ELF-1 (cell line): ENCODE results near the gene BCOR.
A peak's percentile ranks its signal among the peaks of the same experiment; 100 is the strongest.

Experiments
- DNase-seq: peaks from one replicate; pipeline ENCODE4 v3.0.0-alpha.2; 2016; ENCODE audit warnings: low read depth, low spot score

The BCOR gene

DNA sequence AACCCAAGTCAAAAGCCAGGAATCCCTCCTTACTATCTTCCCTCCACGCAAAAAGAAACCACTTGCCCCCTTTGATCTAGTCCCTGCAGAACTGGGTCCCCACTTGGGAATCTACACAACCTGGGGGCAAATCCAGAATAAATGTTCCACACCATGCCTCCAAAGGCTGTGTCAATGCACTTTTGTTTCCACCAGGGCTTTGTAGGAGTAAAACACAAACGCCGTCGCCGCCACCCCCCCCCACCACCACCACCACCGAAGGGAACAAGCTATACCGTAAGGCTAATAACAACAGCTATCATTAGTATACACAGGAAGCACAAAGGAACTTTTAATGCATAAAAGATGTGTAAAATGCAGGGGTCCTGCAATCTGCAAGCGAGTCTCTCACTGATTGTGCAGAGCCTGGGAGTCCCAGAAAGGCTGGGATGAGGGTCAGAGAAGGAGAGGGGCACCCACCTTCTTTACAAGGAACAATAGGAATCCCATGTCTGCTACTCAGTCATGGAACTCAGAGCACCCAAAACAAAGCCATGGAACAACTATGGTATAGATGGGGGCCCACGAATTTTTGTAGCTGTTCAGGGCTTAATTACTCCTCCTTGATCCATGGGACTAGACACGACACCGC lies 13.2 kb downstream of the BCOR start:
- no peak for DNase-seq

- no peak for DNase-seq
Measured at GRCh38 chrX:40083979-40084359, 13.8 kb downstream of the BCOR start.

GRCh38 chrX:40083120-40083978 lies 14.4 kb downstream of the BCOR start:
- peak; percentile 49 for DNase-seq

DNA sequence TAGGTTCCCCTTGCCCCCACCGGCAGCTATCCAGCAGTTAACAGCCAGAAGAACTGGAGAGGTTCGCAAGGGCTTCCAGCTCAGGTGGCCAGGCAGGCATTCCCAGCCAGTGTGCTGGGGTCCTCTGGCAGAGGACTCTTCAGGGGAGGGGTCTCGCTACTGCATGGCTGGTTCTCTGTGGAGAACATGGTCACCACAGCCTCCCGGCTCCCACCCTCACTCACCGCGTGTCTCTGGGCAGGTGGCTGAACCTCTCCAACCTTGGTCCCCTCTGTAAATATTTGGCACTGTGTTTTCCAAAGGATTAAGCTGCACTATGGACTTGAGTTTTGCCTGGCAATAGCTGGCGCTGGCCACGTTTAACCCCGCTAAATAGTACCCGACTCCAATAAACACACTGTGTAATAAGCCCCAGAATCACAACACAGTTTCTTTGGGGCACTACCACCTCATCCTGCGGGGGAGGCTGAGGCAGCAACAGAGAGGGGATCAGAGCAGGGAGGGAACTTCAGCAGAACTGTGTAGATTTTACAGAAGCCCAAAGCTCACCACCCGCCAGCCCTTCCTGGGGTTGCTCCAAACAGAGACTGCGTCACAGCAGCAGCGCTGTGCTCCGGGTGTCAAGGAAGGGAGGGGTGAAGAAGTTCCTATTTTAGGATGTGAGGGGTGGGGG lies 15.2 kb downstream of the BCOR start:
- DNase-seq: no peak

DNA sequence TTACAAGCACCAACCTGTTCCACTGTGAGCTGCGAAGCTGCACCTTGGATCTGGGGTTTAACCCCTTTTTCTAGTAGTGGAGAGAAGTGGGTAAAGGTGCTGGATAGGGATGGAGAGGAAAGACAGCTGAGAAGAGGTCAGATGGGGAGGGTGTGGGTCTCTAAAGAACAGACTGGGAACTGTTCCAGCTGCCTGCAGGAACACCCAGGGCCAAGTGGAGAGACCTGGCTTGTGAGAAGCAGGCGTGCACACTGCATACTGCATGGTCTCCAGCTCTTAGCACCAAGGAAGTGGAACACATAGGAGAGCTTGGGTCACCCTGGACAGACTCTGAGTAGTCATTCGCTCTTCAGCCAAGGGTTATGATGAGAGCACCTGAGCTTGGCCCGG lies 16.1 kb downstream of the BCOR start:
- no peak for DNase-seq

DNA sequence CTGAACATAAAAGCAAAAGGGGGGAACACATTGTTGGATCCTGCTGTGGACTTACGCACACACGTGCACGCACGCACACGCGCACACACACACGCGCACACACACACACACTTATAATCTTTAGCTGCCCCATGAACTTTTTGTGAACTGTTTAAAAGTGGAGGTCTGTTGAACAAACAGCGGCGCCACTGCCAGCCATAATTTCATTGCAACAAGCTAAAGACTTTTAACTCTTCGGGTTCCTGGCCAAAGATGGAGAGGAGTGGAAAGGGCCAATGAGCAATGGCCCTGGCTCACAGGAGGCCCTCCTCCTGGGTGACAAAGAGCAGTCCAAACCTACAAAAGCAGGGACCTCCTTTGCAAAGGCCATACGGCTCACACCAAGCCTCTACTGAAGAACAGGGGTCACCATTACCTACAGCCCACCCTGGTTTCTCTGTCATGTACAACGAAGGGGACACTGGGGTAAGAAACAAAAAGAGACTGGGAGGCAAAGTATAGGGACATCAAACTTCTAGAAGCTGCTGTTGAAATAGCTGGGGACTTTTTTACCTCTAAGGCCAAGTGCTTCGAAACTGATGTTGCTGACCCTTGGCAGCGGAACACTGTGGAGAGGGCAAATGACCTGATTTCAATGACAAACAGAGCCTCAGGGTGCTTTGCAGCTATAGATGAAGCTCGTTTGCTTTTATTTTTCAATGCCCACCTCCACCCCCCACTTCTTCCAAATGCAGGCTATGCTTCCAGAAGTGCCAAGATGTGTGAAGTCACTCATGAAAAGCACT lies 16.7 kb downstream of the BCOR start:
- DNase-seq: no peak

DNA sequence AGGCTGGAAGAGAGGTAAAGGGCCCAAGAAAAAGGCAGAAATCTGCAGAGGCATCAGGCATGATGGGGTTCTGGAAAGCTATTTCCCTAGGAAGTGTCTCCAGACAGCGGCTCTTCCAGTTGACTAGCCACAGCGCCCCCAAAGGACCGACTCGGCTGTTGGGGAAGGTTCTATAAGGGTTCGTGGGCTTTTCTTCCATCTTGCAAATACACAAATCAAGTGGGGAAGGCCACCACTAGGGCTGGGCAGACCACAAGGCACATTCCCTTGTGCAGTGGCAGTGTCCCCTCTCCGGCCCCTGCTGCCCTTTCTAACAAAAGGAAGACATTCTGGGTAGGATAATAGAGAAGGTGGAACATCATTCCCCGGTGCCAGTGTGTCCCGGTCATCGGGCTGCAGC lies 18.2 kb downstream of the BCOR start:
- DNase-seq: peak; percentile 27

DNA sequence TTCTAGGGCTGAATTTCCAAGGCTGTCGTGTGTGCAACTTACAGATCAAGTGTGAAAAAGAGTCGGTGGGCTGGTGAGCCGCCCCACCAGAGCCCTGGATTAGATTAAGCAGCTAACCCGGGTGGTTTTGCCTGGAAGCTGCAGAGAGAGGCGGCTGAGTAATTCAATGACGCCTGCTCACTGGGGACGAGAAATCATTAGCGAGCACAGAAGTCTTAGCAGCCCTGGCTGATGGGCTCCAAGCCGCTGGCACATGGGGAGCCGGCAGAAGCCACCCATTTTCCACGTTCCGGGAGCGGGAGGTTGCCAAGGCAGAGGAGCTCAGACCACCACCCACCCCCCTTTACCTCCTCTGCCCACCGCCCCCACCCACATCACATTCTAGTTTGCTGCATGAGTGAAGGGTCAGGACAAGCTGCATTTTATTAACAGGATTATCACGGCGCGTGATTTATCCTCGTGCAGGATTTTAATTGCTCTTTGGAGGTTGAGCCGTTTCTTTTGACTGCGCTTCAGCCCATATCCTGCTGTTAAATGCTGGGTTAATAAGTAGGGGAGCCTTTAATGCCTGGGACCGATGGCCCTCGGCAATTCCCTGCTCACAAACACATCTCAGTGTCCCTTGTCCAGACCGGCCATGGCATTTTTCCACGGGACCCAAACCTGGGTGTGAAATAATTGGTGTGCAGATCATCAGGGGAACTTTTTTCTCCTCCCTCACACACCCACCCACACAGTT lies 19.1 kb downstream of the BCOR start:
- DNase-seq: peak; percentile 7

DNA sequence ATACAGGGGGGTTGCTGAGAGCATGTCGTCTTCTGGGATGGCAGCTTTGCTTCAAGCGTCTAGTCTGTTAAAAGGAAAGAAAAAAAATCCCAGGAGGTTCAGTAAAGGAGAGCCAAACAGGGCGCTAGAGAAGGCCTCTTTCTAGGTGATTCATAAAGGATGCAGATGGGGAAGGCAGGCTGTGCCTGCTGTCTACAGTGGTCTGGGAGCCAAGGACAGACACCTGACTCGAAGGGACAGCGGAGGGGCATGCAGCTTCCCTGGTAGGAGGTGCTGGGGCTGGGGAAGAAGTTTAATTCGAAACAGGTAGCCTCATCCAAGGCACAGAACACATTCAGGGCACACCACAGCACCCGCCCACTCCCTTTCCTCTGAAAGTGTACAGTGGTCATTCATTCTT lies 19.9 kb downstream of the BCOR start:
- DNase-seq: no peak

DNA sequence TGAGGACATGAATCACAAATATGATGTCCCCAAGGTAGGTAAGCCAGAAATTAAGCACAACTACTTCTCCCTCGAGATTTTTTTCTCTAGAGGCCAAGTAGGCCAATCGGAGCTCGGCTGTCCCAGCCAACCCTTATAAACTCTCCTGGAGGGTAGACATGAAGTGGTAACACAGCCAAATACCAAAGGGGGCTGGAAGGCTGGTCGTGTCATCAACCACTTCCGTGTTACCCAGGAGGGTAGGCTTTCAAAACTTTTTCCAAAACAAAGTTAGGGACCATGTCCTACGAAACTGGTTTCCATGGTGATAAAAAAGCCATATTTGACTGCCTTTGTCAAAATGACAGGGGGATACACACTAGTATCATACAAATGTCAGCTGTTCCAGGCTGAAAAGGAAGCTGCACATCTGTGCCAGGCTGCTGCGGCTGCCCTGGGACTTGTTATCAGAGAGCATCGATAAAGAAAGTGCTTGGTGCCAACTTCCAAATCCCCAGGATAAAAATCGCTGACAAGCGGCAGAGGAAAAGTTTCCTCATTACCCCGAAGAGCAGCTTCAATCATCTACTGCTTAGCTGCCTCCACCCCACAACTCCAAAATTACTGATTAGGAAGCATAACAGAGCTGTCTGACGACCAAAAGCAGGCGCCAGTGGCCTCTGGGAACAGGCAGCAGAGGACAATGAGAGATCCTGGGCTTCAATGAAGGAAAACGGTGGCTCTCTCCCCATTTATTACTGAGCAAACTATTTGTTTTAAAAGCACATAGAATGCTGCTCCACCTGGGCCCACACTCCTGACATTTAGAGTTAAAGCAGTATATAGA lies 20.8 kb downstream of the BCOR start:
- DNase-seq: no peak

DNA sequence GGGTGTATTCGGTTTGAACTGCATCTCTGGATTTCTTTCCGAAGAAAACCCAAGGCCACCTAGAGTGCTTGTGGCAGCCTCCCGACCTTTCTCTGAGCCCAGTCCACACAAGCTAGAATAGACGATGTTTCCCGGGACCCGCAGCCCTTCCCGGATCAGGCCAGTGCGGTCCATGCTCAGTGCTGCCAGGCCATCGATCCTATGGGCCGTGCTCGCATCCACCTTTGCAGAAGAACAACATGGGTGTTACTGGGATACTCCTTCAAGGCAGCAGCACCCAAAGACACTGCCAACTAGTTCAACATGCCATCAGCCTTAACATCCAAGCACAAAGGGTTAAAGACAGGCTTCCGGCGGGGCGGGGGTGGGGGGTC lies 22.8 kb downstream of the BCOR start:
- DNase-seq: no peak

DNA sequence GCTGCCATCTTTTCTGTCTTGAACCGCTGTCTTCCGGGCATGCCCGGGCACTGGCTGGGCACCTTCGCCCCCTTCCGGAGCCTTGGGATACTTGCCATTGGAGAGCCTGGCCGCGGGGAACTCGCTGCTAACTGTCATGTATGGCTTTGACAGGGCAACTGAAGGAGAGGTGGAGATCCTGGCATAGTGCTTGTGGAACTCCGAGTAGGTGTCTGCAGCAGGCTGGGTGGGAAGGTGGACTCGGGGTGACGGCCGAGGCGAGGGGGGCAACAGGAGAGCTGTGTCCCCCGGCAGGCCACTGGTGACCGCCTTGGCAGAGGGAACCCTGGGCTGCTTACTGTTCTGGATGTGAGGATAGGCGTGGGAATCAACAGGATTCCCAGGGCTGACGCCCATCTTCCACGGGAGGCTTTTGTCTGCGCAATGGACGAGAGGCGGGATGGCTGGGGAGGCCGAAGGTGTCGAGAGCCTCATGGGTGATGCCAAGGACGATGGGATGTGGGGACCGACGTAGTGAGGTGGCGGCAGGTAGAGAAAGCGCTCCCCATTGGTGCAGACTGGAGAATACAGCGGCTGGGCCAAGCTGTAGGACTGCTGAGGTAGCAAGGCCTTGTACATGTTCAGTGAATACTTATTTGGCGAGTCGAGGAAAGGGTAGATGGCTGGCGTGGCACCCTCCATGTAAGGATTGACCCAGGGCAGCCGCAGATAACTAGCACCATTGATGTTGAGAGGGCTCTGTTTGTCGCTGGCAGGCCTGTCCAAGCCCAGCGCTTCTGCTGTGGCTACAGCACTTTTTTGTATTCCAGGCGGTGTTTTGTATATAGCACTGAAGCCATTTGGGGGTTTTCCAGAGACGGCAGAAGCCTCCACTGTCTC lies 23.4 kb downstream of the BCOR start:
- DNase-seq: no peak

- DNase-seq: no peak
Measured at GRCh38 chrX:40073439-40074054, 24.2 kb downstream of the BCOR start.

GRCh38 chrX:40072246-40072645 lies 25.5 kb downstream of the BCOR start:
- no peak for DNase-seq

DNA sequence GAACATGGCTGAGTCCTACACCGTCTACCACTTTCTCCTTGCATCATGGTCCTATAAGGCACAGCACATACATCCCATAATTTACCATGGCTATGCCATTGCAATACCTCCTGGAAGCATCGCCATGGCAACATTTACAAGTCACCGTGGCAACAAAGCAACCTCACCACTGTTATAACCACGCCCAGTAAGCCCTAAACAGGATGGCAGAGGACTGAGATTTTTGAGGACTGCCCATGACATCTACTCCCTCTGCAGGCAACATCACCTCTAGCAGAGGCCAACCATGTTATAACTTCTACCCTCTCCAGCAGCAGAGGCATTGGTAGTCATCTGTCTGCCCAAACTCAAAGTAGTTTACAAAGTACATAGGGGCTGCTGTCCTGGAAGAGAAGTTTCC lies 29.7 kb downstream of the BCOR start:
- DNase-seq: peak; percentile 28

DNA sequence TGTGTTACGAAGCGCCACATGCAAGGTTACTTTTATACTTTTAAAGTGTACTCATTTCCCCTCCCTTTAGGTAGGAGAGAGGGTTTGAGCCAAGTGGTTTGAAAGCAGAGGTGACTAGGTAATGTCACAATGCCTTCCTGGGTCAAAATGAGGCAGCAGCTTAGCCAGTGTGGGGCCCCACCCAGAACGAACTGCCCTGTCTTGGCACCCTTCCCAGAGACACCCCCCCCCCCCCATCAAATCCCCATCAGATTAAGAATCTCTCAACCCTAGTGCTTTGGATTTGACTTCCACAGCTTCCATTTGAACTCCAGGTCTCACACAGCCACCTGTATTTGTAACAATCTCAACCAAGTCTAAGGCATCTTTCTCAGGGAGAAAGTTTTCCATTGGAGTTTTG lies 31.1 kb downstream of the BCOR start:
- no peak for DNase-seq

- no peak for DNase-seq
Measured at GRCh38 chrX:40065296-40066046, 32.3 kb downstream of the BCOR start.

GRCh38 chrX:40064055-40064597 lies 33.6 kb downstream of the BCOR start:
- peak; percentile 57 for DNase-seq
